Upper lobe of left lung (tissue), 4 donors: ENCODE data around the gene PDZD2.

Experiments
- EP300 ChIP-seq, 4 donors: sonication (generic); formaldehyde crosslinking; IDR thresholded peaks; one replicate each; pipeline ENCODE4 v1.5.1; 2017; ENCODE audit warnings: antibody characterized with exemption in 4 of 4, control low read depth in 2 of 4
- POLR2AphosphoS5 ChIP-seq, 2 donors: sonication (generic); formaldehyde crosslinking; IDR thresholded peaks; one replicate each; pipeline ENCODE4 v1.5.1; 2017; ENCODE audit warnings: antibody characterized with exemption in 2 of 2
- TF ChIP-seq, protein P1 (sequence below), 6 experiments: fragments of 450-650 bp in 4 of 6; fragments of 200-600 bp in 2 of 6; sonication (generic) in 2 of 6; IDR thresholded peaks; one replicate each; pipeline ENCODE4 v1.5.1; 2016 to 2019; ENCODE audit warnings: antibody characterized with exemption in 6 of 6

DNA sequence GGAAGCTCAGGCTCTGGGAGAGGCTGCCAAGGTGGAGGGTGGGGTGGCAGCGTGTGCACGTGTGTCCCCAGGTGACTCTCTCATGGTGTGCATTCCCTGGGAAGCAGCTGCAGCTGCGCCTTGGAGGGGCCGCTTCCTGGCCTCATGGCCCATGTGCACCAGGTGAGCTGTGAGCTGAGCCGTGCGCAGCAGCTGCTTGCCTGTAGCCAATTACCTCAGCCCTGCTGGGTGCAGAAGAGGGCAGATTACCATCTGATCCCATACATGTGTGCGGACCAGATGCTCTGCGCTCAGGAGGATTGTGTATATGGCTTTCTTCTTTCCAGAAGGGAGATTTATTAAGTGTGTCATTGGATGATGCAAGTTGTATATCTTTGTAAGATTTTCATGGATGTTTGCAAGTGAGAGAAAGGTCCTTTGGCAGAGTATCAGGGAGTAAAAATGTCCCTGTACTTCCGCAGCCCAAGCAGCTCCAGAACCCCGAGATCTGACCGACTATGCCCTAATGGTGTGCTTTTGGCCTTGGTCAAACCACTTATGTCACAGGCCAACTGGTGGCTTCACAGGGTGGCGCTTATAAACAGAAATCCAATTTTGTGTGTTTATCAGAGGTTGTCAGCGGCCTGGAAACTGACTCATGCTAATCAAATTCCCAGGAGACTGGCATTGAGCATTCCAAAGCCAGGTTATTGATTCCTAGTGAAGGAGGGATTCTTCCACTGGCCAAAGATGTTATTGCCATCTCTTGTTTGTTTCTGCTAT is 305.9 kb downstream of the PDZD2 start:
- TF ChIP-seq, protein P1, sequence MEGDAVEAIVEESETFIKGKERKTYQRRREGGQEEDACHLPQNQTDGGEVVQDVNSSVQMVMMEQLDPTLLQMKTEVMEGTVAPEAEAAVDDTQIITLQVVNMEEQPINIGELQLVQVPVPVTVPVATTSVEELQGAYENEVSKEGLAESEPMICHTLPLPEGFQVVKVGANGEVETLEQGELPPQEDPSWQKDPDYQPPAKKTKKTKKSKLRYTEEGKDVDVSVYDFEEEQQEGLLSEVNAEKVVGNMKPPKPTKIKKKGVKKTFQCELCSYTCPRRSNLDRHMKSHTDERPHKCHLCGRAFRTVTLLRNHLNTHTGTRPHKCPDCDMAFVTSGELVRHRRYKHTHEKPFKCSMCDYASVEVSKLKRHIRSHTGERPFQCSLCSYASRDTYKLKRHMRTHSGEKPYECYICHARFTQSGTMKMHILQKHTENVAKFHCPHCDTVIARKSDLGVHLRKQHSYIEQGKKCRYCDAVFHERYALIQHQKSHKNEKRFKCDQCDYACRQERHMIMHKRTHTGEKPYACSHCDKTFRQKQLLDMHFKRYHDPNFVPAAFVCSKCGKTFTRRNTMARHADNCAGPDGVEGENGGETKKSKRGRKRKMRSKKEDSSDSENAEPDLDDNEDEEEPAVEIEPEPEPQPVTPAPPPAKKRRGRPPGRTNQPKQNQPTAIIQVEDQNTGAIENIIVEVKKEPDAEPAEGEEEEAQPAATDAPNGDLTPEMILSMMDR (IDR thresholded peaks at IDR 0.05), result no peak
- TF ChIP-seq POLR2AphosphoS5 (IDR thresholded peaks at IDR 0.05) (no peak), EP300 (IDR thresholded peaks at IDR 0.05) (no peak)
